Heart left ventricle (tissue), 16 donors: ENCODE data around the gene KLHL36. TPM values are rescaled to one million over a fixed set of nuclear protein-coding genes. Genes with fewer than 3 reads are reported as not detected.

Experiments used
- ATAC-seq, 4 donors: fragments of 200-7000 bp; cut with Tn5 transposase; one replicate each; pipeline ENCODE4 v1.9.1; 2020 to 2022; ENCODE audit warnings: moderate library complexity in 4 of 4, mild to moderate bottlenecking in 3 of 4, moderate number of reproducible peaks in 1 of 4
- DNase-seq, 5 donors: peaks; one replicate each; pipeline ENCODE4 v3.0.0-alpha.2; 2020
- H3K27ac ChIP-seq, 12 donors: fragments of 200-600 bp; sonication (generic) in 4 of 12; one replicate each; pipeline versions ENCODE4 v1.5.0 to v1.8.0; 2016 to 2022; ENCODE audit warnings: mild to moderate bottlenecking in 2 of 12
- H3K27me3 ChIP-seq, 9 donors: fragments of 200-600 bp; sonication (generic) in 2 of 9; one replicate each; pipeline versions ENCODE4 v1.5.1 to v1.8.0; 2016 to 2022; ENCODE audit warnings: mild to moderate bottlenecking in 3 of 9
- H3K36me3 ChIP-seq, 9 donors: fragments of 200-600 bp; sonication (generic) in 2 of 9; one replicate each; pipeline versions ENCODE4 v1.5.0 to v1.8.0; 2018 to 2022; ENCODE audit warnings: mild to moderate bottlenecking in 2 of 9
- H3K4me1 ChIP-seq, 12 donors: fragments of 200-600 bp; sonication (generic) in 4 of 12; one replicate each; pipeline versions ENCODE4 v1.5.0 to v1.8.0; 2016 to 2022; ENCODE audit warnings: mild to moderate bottlenecking in 3 of 12
- H3K4me3 ChIP-seq, 12 donors: fragments of 200-600 bp; sonication (generic) in 4 of 12; one replicate each; pipeline versions ENCODE4 v1.5.0 to v1.8.0; 2017 to 2022; ENCODE audit warnings: mild to moderate bottlenecking in 9 of 12, moderate library complexity in 4 of 12
- H3K9me3 ChIP-seq, 12 donors: fragments of 200-600 bp; sonication (generic) in 4 of 12; one replicate each; pipeline versions ENCODE4 v1.5.0 to v1.8.0; 2016 to 2022; ENCODE audit warnings: mild to moderate bottlenecking in 1 of 12
- POLR2A ChIP-seq, 2 donors: fragments of 450-650 bp; IDR thresholded peaks; one replicate each; pipeline ENCODE4 v1.6.1; 2017; ENCODE audit warnings: antibody characterized with exemption in 2 of 2, mild to moderate bottlenecking in 2 of 2, moderate library complexity in 2 of 2
- WGBS, 4 donors: extraction: QIAGEN DNeasy Blood & Tissue Kit in 2 of 4; methylation state at CpG; one replicate each; pipeline versions ENCODE4 v1.1.5 to v1.1.7; 2013 to 2018; 5-methylcytosine and 5-hydroxymethylcytosine counted together
- intact Hi-C, 10 donors: fragments of 100-400 bp; cut with DNase I; formaldehyde crosslinking; loops; one replicate each; pipeline versions ENCODE4 v1.11.1 to v1.14.2; 2022
- polyA plus RNA-seq, 2 donors: library from polyadenylated mRNA; stranded (reverse); fragments of 200-250 nt; gene quantifications; one replicate each; pipeline ENCODE4 v1.2.3, GENCODE V29; 2013
- total RNA-seq, 9 donors: library from RNA; depleted of rRNA in 2 of 9; stranded (reverse); fragments of >200 nt in 2 of 9; fragmentation: NEBNext Ultra II Directional in 3 of 9; extraction: Animal tissue kit (Norgen Biotek cat#: 25700) in 3 of 9; gene quantifications; one replicate each; pipeline versions ENCODE4 v1.1.0 to v1.2.4, GENCODE V29; 2016 to 2023
- TF ChIP-seq, protein P1 (sequence below), 12 donors: fragments of 200-600 bp; sonication (generic) in 4 of 12; IDR thresholded peaks; one replicate each; pipeline versions ENCODE4 v1.5.0 to v1.8.0; 2018 to 2022; ENCODE audit warnings: antibody characterized with exemption in 12 of 12, mild to moderate bottlenecking in 5 of 12
- donor health status: ischemic (EF 13 %, LVEDD 7.1; RV severe dilation, severe dysfunction).
- donor health status: healthy with polysubstance abuse.
- donor health status: DM: no; HTN: yes; CAD: no.
- donor health status: DM: no; HTN: no; CAD: no.
- donor health status: ischemic (EF 25% LVEDD 6.9; RV normal size, moderate dysfunction).
- donor health status: ischemic (EF 25% LVEDD 5.7; RV mildly dilated, moderate dysfunction).
- donor health status: healthy.
- donor health status: DM: yes; HTN: yes; CAD: no.
- donor health status: ischemic (EF 35%, LVEDD 5.7; RV mildly dilated, moderate dysfunction).
- donor health status: nonischemic (EF 11% LVEDD 7.7; RV severe dilation, severe dysfunction).
- donor health status: DM: yes; HTN: yes; CAD: no.
- donor health status: PGD.
- donor health status: ischemic (EF 29% LVEDD 5.4; RV normal size, mild dysfunction).
- donor health status: nonischemic (EF 23%, LVEDD 6.1; RV moderate dilation, normal function).

KLHL36 gene
- total and polyA plus RNA-seq, 11 donors: 19.2 to 93.0 (median 58.0) TPM

DNA sequence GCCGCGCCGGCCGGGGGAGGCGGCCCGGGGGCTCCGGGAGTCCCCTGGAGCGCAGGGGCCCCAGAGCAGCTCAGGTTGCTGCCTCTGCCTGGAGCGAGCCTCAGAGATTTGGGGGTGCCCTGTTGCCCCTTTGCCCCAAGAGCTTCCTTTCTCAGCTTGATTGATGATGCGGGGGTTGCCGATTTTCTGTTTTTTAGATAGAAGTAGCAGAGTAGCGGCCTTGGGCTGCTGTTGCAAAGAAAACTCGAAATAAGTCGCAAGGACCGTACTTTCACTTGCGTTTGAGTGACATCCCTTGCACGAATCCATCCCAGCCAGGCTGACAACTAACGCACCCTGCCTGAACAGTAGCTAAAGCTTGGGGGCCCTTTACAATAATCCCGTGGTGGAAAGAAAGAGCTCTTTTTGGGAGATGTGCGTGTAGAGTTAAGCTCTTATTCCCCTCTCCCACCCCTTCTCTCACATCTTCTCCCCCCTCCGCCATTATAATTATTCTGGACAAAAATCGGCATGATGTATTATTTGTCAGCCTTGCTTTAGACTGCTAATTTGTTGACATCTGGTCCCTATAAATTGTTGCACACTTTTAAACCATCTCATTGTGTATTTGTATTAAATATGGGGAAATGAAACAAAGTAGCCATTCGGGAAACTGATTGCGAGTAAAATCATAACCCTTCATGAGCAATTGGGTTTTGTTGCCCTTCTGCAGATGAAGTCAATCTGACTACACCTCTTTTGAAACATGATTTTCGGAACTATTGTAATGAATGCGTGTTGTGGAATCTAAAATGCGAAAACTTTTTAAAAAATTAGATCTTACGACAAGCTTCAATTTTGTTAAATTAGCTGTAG is 52.4 kb downstream of the KLHL36 start:
- no peaks in the 10 kb centered on the region for H3K27me3 ChIP-seq
- TF ChIP-seq, protein P1, sequence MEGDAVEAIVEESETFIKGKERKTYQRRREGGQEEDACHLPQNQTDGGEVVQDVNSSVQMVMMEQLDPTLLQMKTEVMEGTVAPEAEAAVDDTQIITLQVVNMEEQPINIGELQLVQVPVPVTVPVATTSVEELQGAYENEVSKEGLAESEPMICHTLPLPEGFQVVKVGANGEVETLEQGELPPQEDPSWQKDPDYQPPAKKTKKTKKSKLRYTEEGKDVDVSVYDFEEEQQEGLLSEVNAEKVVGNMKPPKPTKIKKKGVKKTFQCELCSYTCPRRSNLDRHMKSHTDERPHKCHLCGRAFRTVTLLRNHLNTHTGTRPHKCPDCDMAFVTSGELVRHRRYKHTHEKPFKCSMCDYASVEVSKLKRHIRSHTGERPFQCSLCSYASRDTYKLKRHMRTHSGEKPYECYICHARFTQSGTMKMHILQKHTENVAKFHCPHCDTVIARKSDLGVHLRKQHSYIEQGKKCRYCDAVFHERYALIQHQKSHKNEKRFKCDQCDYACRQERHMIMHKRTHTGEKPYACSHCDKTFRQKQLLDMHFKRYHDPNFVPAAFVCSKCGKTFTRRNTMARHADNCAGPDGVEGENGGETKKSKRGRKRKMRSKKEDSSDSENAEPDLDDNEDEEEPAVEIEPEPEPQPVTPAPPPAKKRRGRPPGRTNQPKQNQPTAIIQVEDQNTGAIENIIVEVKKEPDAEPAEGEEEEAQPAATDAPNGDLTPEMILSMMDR (IDR thresholded peaks at IDR 0.05): no peak
- no peak for TF ChIP-seq POLR2A (IDR thresholded peaks at IDR 0.05)
- DNase-seq (no peak), ATAC-seq (peak in 1 of 4 donors; percentile 15)
- intact Hi-C loops: no loop called here
- H3K36me3 ChIP-seq: no peaks in the 10 kb centered on the region
- H3K27ac ChIP-seq: peak overlapping the region; percentile 38 to 93 (median 86)
- H3K9me3 ChIP-seq: no peaks in the 10 kb centered on the region
- WGBS, 4 donors: 6 to 9% (median 8%) methylated on average over 20 to 28 of the region's 28 CpGs
- H3K4me1 ChIP-seq: peaks cover 0 to 40% (median 27%) of the 10 kb centered on the region in 12 donors
- peak overlapping the region; percentile 72 to 99 (median 98) for H3K4me3 ChIP-seq

DNA sequence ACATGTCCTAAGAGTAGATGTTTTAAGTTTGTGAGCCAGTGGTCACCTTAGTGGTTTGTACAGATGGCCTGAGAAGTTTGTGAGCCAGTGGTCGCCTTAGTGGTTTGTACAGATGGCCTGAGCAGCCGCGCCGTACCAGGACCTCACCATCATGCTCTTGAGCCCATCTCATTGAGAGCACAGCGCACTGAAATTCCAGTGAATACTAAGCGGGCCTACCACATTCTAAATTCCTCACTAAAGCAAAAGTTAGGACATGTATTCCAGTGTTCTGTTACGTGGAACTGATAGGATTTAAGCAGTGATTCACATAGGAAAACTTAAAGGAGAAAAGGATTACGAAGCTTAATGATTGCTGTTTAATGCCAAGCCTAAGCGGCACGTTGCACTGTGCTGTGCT is 55.4 kb downstream of the KLHL36 start:
- no peak for DNase-seq
- Histone ChIP-seq H3K4me1 (peaks cover 0 to 58% (median 27%) of the 10 kb centered on the region in 12 donors), H3K27me3 (no peaks in the 10 kb centered on the region), H3K4me3 (no peak overlapping the region), H3K27ac (no peak overlapping the region), H3K9me3 (no peaks in the 10 kb centered on the region), H3K36me3 (no peaks in the 10 kb centered on the region)
- intact Hi-C loops: no loop called here
- TF ChIP-seq, protein P1 (IDR thresholded peaks at IDR 0.05): no peak
- no peak for TF ChIP-seq POLR2A (IDR thresholded peaks at IDR 0.05)
- 72 to 83% (median 79%) methylated on average over 10 of the region's 10 CpGs for WGBS, 4 donors
- ATAC-seq: no peak

DNA sequence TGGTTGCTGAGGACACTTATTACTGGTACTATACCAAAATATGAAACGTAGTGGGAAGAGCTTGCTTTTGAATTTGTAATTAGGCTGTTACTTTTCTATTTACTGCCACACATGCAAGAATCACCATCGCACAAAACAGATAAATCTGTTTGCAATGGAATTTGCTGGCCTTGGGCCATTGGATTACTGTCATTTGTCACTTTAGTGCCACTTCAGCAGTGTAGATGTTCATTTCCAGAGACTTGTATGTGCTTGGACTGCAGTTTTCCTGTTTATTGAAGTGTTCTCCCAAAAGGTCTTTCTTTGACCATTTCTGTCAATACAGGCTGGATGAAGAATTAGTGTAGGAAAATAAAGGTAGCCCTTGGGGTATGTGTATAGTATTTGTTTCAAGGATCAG is 55.9 kb downstream of the KLHL36 start:
- DNase-seq (no peak), ATAC-seq (no peak)
- Histone ChIP-seq H3K27me3 (no peaks in the 10 kb centered on the region), H3K27ac (no peak overlapping the region), H3K4me3 (no peak overlapping the region), H3K9me3 (no peaks in the 10 kb centered on the region), H3K36me3 (no peaks in the 10 kb centered on the region), H3K4me1 (peaks cover 0 to 60% (median 25%) of the 10 kb centered on the region in 12 donors)
- intact Hi-C loops: no loop called here
- WGBS, 4 donors: 47 to 58% (median 48%) methylated on average over 2 of the region's 2 CpGs
- TF ChIP-seq, protein P1 (IDR thresholded peaks at IDR 0.05): no peak
- no peak for TF ChIP-seq POLR2A (IDR thresholded peaks at IDR 0.05)

DNA sequence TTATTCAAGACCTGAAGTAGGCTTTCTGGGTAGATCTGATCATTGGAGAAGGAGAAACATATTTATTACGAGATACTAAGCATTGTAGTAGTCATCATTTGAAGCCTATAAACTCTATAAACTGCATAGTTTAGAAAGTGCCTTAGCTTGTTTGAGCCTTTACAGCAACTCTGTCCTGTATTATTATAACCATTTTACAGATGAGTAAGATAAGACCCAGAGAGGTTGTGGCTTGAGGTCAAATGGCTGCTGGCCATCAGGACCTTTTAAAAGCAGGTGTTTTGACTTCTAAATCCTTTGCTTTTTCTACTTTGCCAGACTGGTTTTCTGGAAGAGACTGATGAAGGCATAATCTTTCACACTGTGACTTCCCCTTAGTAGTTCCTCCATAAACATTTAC is 58.5 kb downstream of the KLHL36 start:
- Histone ChIP-seq H3K4me3 (no peak overlapping the region), H3K27me3 (no peaks in the 10 kb centered on the region), H3K27ac (peak overlapping the region in 1 of 12 donors; percentile 17), H3K36me3 (no peaks in the 10 kb centered on the region), H3K4me1 (peaks cover 0 to 61% (median 26%) of the 10 kb centered on the region in 12 donors), H3K9me3 (no peaks in the 10 kb centered on the region)
- WGBS, 4 donors: 93 to 100% (median 95%) methylated on average over 1 of the region's 1 CpG
- TF ChIP-seq, protein P1 (IDR thresholded peaks at IDR 0.05): no peak
- no peak for TF ChIP-seq POLR2A (IDR thresholded peaks at IDR 0.05)
- ATAC-seq (no peak), DNase-seq (no peak)
- intact Hi-C loops: no loop called here
